ENCODE measurements around the gene COL11A1.

- TF ChIP-seq GABPA (IDR thresholded peaks at IDR 0.05; ENCODE audit: low read depth) (no peak), MEF2A (IDR thresholded peaks at IDR 0.05; ENCODE audit: borderline replicate concordance, low read depth) (no peak)
These were observed 271.3 kb downstream of the COL11A1 start for GRCh38 chr1:102836991-102837390.
